ENCODE results near the gene MPV17L2. TPM values are rescaled to one million over a fixed set of nuclear protein-coding genes. Genes with fewer than 3 reads are reported as not detected.

Gene MPV17L2
- total RNA-seq, 1 experiment from 2014 or later = 11.2 TPM

- TF ChIP-seq EZH2 (IDR thresholded peaks at IDR 0.05; ENCODE audit: low read depth) (no peak), CTCF (conservative IDR thresholded peaks at IDR 0.05) (no peak)
- no peak overlapping the region for H3K27ac ChIP-seq
- peaks cover 28% of the 10 kb centered on the region for H3F3A ChIP-seq (ENCODE audit: insufficient read depth, low read depth)
- H3K9me2 ChIP-seq (ENCODE audit: insufficient read depth) = no peaks in the 10 kb centered on the region
- H3K27me3 ChIP-seq (ENCODE audit: insufficient read depth, low read depth) = no peaks in the 10 kb centered on the region
- no peak overlapping the region for H3K4me2 ChIP-seq
- H2AFZ ChIP-seq = no peak overlapping the region
- intact Hi-C loops (cut with micrococcal nuclease; ENCODE audit: unreplicated experiment) = no loop called here
- ChIA-PET POLR2A (ENCODE audit: unreplicated experiment) (no interaction called here), CTCF (interaction anchor here (0.6 kb wide), 1 partner anchor 17 kb away, joined by 5 read pairs; no protein-coding TSS in a partner anchor)
- no peaks in the 10 kb centered on the region for H3K9me3 ChIP-seq (ENCODE audit: insufficient read depth, low read depth)
- H3K36me3 ChIP-seq (ENCODE audit: low read depth) = no peaks in the 10 kb centered on the region
- no peak overlapping the region for H3K4me3 ChIP-seq
- H3K79me2 ChIP-seq (ENCODE audit: low read depth) = no peaks in the 10 kb centered on the region
- peaks cover 5% of the 10 kb centered on the region for H4K20me1 ChIP-seq (ENCODE audit: insufficient read depth)
- H3K4me1 ChIP-seq (replicated peaks; ENCODE audit: insufficient read depth) = peaks cover 5% of the 10 kb centered on the region; the same call in 1 of the 2 replicates
- no peak for DNase-seq
- no TSS peak for BruUV-seq (replicated peaks)
Measured at GRCh38 chr19:18229915-18230314, 36.9 kb downstream of the MPV17L2 start.

GRCh38 chr19:18230941-18231734 lies 38.1 kb downstream of the MPV17L2 start:
- no peak for TF ChIP-seq CTCF (conservative IDR thresholded peaks at IDR 0.05)
- intact Hi-C loops (cut with micrococcal nuclease; ENCODE audit: unreplicated experiment) = no loop called here
- ChIA-PET CTCF (interaction anchor here (0.6 kb wide), 1 partner anchor 22 kb away, joined by 5 read pairs; no protein-coding TSS in a partner anchor), POLR2A (ENCODE audit: unreplicated experiment) (interaction anchor here (0.6 kb wide), 1 partner anchor 39 kb away, joined by 12 read pairs; no protein-coding TSS in a partner anchor)
- BruUV-seq (replicated peaks) = no TSS peak
- Histone ChIP-seq H3K9me3 (ENCODE audit: insufficient read depth, low read depth) (no peaks in the 10 kb centered on the region), H3K4me2 (0 out of 2 replicates have a peak overlapping the region, but pooled peaks have one; percentile 32), H3K27me3 (ENCODE audit: insufficient read depth, low read depth) (no peaks in the 10 kb centered on the region), H3K79me2 (ENCODE audit: low read depth) (no peaks in the 10 kb centered on the region), H3K27ac (no peak overlapping the region), H3K4me3 (no peak overlapping the region), H4K20me1 (ENCODE audit: insufficient read depth) (peaks cover 5% of the 10 kb centered on the region), H3K9me2 (ENCODE audit: insufficient read depth) (no peaks in the 10 kb centered on the region), H2AFZ (no peak overlapping the region), H3F3A (ENCODE audit: insufficient read depth, low read depth) (peaks cover 28% of the 10 kb centered on the region), H3K36me3 (ENCODE audit: low read depth) (no peaks in the 10 kb centered on the region), H3K4me1 (replicated peaks; ENCODE audit: insufficient read depth) (peaks cover 5% of the 10 kb centered on the region; the same call in 1 of the 2 replicates)
- no peak for DNase-seq

- H4K20me1 ChIP-seq (ENCODE audit: insufficient read depth) = peaks cover 5% of the 10 kb centered on the region
- BruUV-seq (replicated peaks) = no TSS peak
- no peaks in the 10 kb centered on the region for H3K9me2 ChIP-seq (ENCODE audit: insufficient read depth)
- peaks cover 28% of the 10 kb centered on the region for H3F3A ChIP-seq (ENCODE audit: insufficient read depth, low read depth)
- no peak overlapping the region for H3K4me3 ChIP-seq
- H3K27me3 ChIP-seq (ENCODE audit: insufficient read depth, low read depth) = no peaks in the 10 kb centered on the region
- no peaks in the 10 kb centered on the region for H3K9me3 ChIP-seq (ENCODE audit: insufficient read depth, low read depth)
- POLR2A ChIA-PET (ENCODE audit: unreplicated experiment) = interaction anchor here (0.6 kb wide), 1 partner anchor 38 kb away, joined by 12 read pairs; no protein-coding TSS in a partner anchor
- H3K4me1 ChIP-seq (replicated peaks; ENCODE audit: insufficient read depth) = peaks cover 5% of the 10 kb centered on the region; the same call in 1 of the 2 replicates
- H2AFZ ChIP-seq = no peak overlapping the region
- no peak for DNase-seq
- H3K79me2 ChIP-seq (ENCODE audit: low read depth) = no peaks in the 10 kb centered on the region
- H3K27ac ChIP-seq = no peak overlapping the region
- no peaks in the 10 kb centered on the region for H3K36me3 ChIP-seq (ENCODE audit: low read depth)
- H3K4me2 ChIP-seq = no peak overlapping the region
- intact Hi-C loops (cut with micrococcal nuclease; ENCODE audit: unreplicated experiment) = no loop called here
- TF ChIP-seq EZH2 (IDR thresholded peaks at IDR 0.05; ENCODE audit: low read depth) (no peak), CTCF (conservative IDR thresholded peaks at IDR 0.05) (no peak)
- CTCF ChIA-PET = interaction anchor here (0.6 kb wide), 1 partner anchor 21 kb away, joined by 5 read pairs; no protein-coding TSS in a partner anchor
Measured at GRCh38 chr19:18231775-18232174, 38.8 kb downstream of the MPV17L2 start.

Measured in PC-9 (cell line).